Tibial artery (tissue), 4 donors: ENCODE measurements around the gene NOTCH2.

ENCODE experiments used
- DNase-seq, 2 donors: peaks; one replicate each; pipeline ENCODE4 v3.0.0-alpha.2; 2019
- H3K27ac ChIP-seq, 2 donors: fragments of 200-600 bp; sonication (generic) in 1 of 2; 1 replicate in 1 of 2; 2 replicates in 1 of 2; pipeline ENCODE4 v1.5.1; 2018 to 2019; ENCODE audit warnings: mild to moderate bottlenecking in 1 of 2
- H3K27me3 ChIP-seq, 2 donors: fragments of 200-600 bp; sonication (generic) in 1 of 2; one replicate each; pipeline versions ENCODE4 v1.5.1 to v1.6.0; 2016 to 2019
- H3K36me3 ChIP-seq, 3 donors: fragments of 200-600 bp; sonication (generic) in 2 of 3; one replicate each; pipeline ENCODE4 v1.5.1; 2016 to 2019; ENCODE audit warnings: mild to moderate bottlenecking in 2 of 3
- H3K4me1 ChIP-seq, 4 donors: fragments of 200-600 bp; sonication (generic) in 2 of 4; 1 replicate in 3 of 4; 2 replicates in 1 of 4; pipeline ENCODE4 v1.5.1; 2016 to 2019
- H3K4me3 ChIP-seq, 2 donors: fragments of 200-600 bp; sonication (generic) in 1 of 2; 1 replicate in 1 of 2; 2 replicates in 1 of 2; pipeline ENCODE4 v1.5.1; 2018 to 2019; ENCODE audit warnings: mild to moderate bottlenecking in 2 of 2
- H3K9me3 ChIP-seq, 3 donors: fragments of 200-600 bp; sonication (generic) in 1 of 3; one replicate each; pipeline ENCODE4 v1.5.1; 2016 to 2019
- CTCF ChIP-seq, 2 experiments: fragments of 200-600 bp in 1 of 2; fragments of 450-650 bp in 1 of 2; IDR thresholded peaks; one replicate each; pipeline ENCODE4 v1.5.1; 2017 to 2019; ENCODE audit warnings: antibody characterized with exemption in 2 of 2, mild to moderate bottlenecking in 1 of 2, moderate library complexity in 1 of 2
- intact Hi-C: fragments of 100-400 bp; cut with DNase I; formaldehyde crosslinking; loops from one replicate; pipeline ENCODE4 v1.15.0; 2023; ENCODE audit warnings: low total_unique reads

The NOTCH2 gene

GRCh38 chr1:119959268-119960220 is 109.9 kb downstream of the NOTCH2 start:
- H3K36me3 ChIP-seq = peaks cover 6 to 27% (median 8%) of the 10 kb centered on the region in 3 donors

GRCh38 chr1:119958223-119958622 is 111.2 kb downstream of the NOTCH2 start:
- Histone ChIP-seq H3K4me1 (peaks cover 0 to 99% (median 57%) of the 10 kb centered on the region in 4 donors), H3K27ac (peak overlapping the region; percentile 1 to 3), H3K4me3 (no peak overlapping the region), H3K27me3 (no peaks in the 10 kb centered on the region), H3K36me3 (peaks cover 3 to 28% (median 7%) of the 10 kb centered on the region in 3 donors), H3K9me3 (no peaks in the 10 kb centered on the region)
- intact Hi-C loops = no loop called here
- no peak for TF ChIP-seq CTCF (IDR thresholded peaks at IDR 0.05)
- DNase-seq = no peak

More at GRCh38 chr1:119959268-119960220, 109.9 kb downstream of the NOTCH2 start:
- DNase-seq = no peak
- intact Hi-C loops = no loop called here
- no peaks in the 10 kb centered on the region for H3K9me3 ChIP-seq
- H3K27ac ChIP-seq = peak overlapping the region; percentile 25 to 63
- no peak overlapping the region for H3K4me3 ChIP-seq
- no peaks in the 10 kb centered on the region for H3K27me3 ChIP-seq
- TF ChIP-seq CTCF (IDR thresholded peaks at IDR 0.05) = no peak
- H3K4me1 ChIP-seq = peaks cover 0 to 99% (median 51%) of the 10 kb centered on the region in 4 donors

GRCh38 chr1:119956306-119956705 is 113.2 kb downstream of the NOTCH2 start:
- TF ChIP-seq CTCF (IDR thresholded peaks at IDR 0.05) = no peak
- no peaks in the 10 kb centered on the region for H3K27me3 ChIP-seq
- no peak for DNase-seq
- H3K27ac ChIP-seq = peak overlapping the region in 1 of 2 donors; percentile 26
- intact Hi-C loops = no loop called here
- peaks cover 18 to 43% (median 24%) of the 10 kb centered on the region in 3 donors for H3K36me3 ChIP-seq
- H3K9me3 ChIP-seq = no peaks in the 10 kb centered on the region
- peaks cover 0 to 80% (median 41%) of the 10 kb centered on the region in 4 donors for H3K4me1 ChIP-seq
- H3K4me3 ChIP-seq = no peak overlapping the region

GRCh38 chr1:119954476-119955422 is 114.7 kb downstream of the NOTCH2 start:
- no peaks in the 10 kb centered on the region for H3K27me3 ChIP-seq
- H3K36me3 ChIP-seq = peaks cover 30 to 59% (median 39%) of the 10 kb centered on the region in 3 donors
- no peak for DNase-seq
- TF ChIP-seq CTCF (IDR thresholded peaks at IDR 0.05) = peak in 1 of 2 experiments; percentile 9
- no peaks in the 10 kb centered on the region for H3K9me3 ChIP-seq
- peak overlapping the region; percentile 29 to 34 for H3K27ac ChIP-seq
- H3K4me3 ChIP-seq = no peak overlapping the region
- peaks cover 0 to 64% (median 33%) of the 10 kb centered on the region in 4 donors for H3K4me1 ChIP-seq
- intact Hi-C loops = no loop called here

GRCh38 chr1:119953266-119953998 is 116.0 kb downstream of the NOTCH2 start:
- Histone ChIP-seq H3K4me3 (no peak overlapping the region), H3K27ac (peak overlapping the region; percentile 29 to 34), H3K9me3 (no peaks in the 10 kb centered on the region), H3K36me3 (peaks cover 33 to 62% (median 43%) of the 10 kb centered on the region in 3 donors), H3K27me3 (no peaks in the 10 kb centered on the region), H3K4me1 (peaks cover 0 to 52% (median 32%) of the 10 kb centered on the region in 4 donors)
- no peak for DNase-seq
- intact Hi-C loops = no loop called here
- no peak for TF ChIP-seq CTCF (IDR thresholded peaks at IDR 0.05)
